IgD-negative memory B cell (primary cell): ENCODE measurements around the gene MYO18A. TPM values are rescaled to one million over a fixed set of nuclear protein-coding genes. Genes with fewer than 3 reads are reported as not detected.
"Not testable (repeated sequence)": the region's sequence is repeated elsewhere in the genome, so short reads cannot be mapped to it uniquely, and the experiment has no call there.

Experiments used
- H3K27ac Mint-ChIP-seq, 3 donors: one replicate each; pipeline ENCODE4 v1.8.0; 2020 to 2022; ENCODE audit warnings: mild to moderate bottlenecking in 3 of 3, mixed read lengths in 3 of 3, moderate library complexity in 1 of 3
- H3K27me3 Mint-ChIP-seq: one replicate; pipeline ENCODE4 v1.8.0; 2021; ENCODE audit warnings: mixed read lengths
- H3K36me3 Mint-ChIP-seq: one replicate; pipeline ENCODE4 v1.8.0; 2020; ENCODE audit warnings: mild to moderate bottlenecking, mixed read lengths
- H3K4me1 Mint-ChIP-seq, 3 donors: one replicate each; pipeline ENCODE4 v1.8.0; 2020 to 2022; ENCODE audit warnings: mixed read lengths in 3 of 3, mild to moderate bottlenecking in 1 of 3
- H3K4me3 Mint-ChIP-seq, 4 donors: one replicate each; pipeline ENCODE4 v1.8.0; 2020 to 2022; ENCODE audit warnings: mild to moderate bottlenecking in 4 of 4, mixed read lengths in 4 of 4, moderate library complexity in 3 of 4
- H3K9me3 Mint-ChIP-seq, 3 donors: one replicate each; pipeline ENCODE4 v1.8.0; 2020 to 2021; ENCODE audit warnings: mixed read lengths in 3 of 3, mild to moderate bottlenecking in 1 of 3
- polyA plus RNA-seq: library from polyadenylated mRNA; unstranded; fragments of 300-500 nt; fragmentation: Illumina TruSeq; gene quantifications from one replicate; pipeline ENCODE4 v1.2.3, GENCODE V29; 2021

The MYO18A gene
- polyA plus RNA-seq, 1 donor from 2014 or later: 39.6 TPM

DNA sequence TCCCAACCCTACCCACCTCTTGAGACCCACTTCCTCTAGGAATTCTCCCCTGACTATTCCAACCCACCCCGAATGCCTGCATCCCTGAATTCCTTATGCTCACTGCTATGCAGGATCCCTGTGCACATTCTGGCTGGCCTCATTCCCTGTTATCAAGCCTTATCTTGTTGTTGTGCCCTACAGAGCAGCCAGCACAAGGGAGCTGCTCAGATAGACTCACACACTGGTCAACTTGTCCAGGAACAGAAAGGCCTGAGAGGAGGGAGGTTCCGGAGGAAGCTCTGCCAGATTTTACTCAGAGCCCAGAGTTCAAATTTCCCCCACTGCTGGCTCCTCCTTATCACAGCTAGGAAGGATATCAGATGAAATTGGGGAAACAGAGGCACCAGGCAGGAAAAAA is 24.8 kb upstream of the MYO18A start:
- Mint-ChIP-seq H3K9me3 (no peaks in the 10 kb centered on the region), H3K27ac (no peak overlapping the region), H3K4me3 (no peak overlapping the region), H3K4me1 (peaks cover 0 to 2% (median 0%) of the 10 kb centered on the region in 3 donors), H3K36me3 (no peaks in the 10 kb centered on the region), H3K27me3 (peaks cover 1% of the 10 kb centered on the region)

DNA sequence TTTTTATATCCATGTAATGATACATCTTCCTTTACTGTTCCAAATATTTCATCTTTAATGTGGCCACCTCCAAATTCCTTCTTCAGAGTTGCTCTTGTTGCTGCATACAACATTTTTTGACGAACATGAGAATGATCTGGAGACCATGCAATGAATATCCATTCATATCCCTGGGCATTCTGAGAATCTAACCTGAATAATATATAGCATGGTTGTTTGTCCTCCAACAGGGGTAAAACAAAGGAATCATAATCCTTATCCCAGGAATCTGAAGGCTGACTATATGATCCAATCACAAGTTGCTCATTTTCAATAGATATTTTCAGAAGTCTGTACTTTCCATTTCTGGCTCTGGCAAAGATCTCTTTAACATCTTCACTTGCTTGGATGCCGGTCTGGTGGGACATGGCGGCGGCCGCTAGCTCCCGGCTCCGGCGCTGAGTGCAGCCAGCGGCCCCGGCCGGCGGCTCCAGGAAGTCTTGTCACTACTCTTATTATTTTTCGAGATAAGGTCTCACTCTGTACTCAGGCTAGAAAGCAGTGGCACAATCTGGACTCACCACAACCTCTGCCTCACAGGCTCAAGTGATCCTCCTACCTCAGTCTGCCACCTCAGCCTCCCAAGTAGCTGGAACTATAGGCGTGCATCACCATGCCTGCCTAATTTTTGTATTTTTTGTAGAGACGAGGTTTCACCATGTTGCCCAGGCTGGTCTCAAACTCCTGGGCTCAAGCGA is 24.0 kb upstream of the MYO18A start:
- H3K27me3 Mint-ChIP-seq, H3K36me3 Mint-ChIP-seq, H3K4me3 Mint-ChIP-seq, H3K4me1 Mint-ChIP-seq, H3K27ac Mint-ChIP-seq, H3K9me3 Mint-ChIP-seq: not testable (repeated sequence)

DNA sequence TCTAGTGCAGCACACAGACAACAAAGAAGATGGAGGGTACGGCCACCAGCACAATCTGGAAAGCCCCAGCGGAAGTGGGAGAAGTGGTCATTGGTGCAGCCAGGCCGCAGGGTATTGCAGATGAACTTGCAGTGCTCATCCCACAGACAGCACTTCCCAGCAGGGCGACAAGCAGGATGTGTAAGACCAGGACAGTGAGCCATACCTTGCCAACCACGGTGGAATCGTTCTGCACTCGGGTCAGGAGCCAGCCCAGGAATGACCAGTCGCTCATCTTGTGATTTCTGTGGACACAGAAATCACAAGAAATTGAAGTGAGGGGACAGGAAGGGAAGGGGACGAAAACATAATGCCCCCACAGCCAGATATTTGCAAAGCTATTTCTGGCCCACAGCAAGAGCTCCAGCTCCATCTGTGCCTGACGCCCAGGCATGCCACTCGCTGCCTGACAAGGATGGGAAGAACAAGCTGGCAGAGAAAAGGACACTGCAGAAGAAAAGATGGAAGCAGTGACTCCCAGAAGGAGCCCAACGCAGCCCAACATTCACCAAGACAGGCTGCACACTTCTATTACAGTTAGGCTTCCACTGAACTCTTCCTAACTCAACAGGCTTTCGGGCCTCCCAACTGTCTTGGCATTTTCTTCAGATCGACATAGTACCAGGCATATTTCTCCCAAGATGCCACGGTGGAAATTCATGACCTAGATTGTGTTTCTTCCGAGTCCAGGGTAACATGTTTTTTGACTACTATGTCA is 17.5 kb upstream of the MYO18A start:
- H3K4me3 Mint-ChIP-seq: no peak overlapping the region
- no peaks in the 10 kb centered on the region for H3K27me3 Mint-ChIP-seq
- no peak overlapping the region for H3K27ac Mint-ChIP-seq
- peaks cover 14 to 18% (median 17%) of the 10 kb centered on the region in 3 donors for H3K4me1 Mint-ChIP-seq
- no peaks in the 10 kb centered on the region for H3K36me3 Mint-ChIP-seq
- H3K9me3 Mint-ChIP-seq: no peaks in the 10 kb centered on the region

- no peaks in the 10 kb centered on the region for H3K27me3 Mint-ChIP-seq
These were observed 16.7 kb upstream of the MYO18A start for GRCh38 chr17:29196769-29197515.

DNA sequence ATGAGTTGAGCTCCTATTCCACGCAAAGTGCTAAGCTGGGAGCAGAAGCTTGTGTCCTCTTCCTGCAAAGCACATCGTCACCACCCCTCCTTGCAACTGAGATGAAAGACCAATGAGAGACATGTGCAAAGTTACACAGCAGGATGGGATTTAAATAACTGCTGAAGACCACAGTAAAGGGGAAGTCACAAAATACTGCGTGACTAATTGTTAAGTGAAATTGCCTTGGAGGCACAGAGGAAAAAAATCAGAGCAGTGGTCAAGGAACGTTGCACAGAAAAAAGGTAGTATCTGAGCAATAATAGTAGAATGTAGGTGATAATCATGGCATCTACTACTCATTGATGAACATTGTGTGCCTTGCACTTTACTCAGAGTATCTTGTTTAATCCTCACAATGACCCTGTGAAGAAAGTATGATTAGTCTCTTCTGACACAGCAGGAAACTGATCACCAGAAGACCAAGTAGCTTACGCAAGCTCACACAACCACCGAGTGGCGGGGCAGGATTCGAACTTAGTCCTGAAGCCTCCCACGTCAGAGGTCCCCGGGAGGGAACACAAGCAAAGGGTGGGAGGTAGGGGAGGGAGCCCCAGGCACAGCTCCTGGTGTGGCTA is 15.4 kb upstream of the MYO18A start:
- Mint-ChIP-seq H3K27me3 (peaks cover 1% of the 10 kb centered on the region), H3K9me3 (no peaks in the 10 kb centered on the region), H3K4me3 (peak overlapping the region; percentile 0 to 89 (median 61)), H3K36me3 (no peaks in the 10 kb centered on the region), H3K27ac (peak overlapping the region in 2 of 3 donors; percentile 5 to 59), H3K4me1 (peaks cover 14 to 18% (median 17%) of the 10 kb centered on the region in 3 donors)

More at GRCh38 chr17:29196769-29197515, 16.7 kb upstream of the MYO18A start:
- Mint-ChIP-seq H3K36me3 (no peaks in the 10 kb centered on the region), H3K4me3 (no peak overlapping the region), H3K27ac (no peak overlapping the region), H3K9me3 (no peaks in the 10 kb centered on the region), H3K4me1 (peaks cover 14 to 18% (median 17%) of the 10 kb centered on the region in 3 donors)

DNA sequence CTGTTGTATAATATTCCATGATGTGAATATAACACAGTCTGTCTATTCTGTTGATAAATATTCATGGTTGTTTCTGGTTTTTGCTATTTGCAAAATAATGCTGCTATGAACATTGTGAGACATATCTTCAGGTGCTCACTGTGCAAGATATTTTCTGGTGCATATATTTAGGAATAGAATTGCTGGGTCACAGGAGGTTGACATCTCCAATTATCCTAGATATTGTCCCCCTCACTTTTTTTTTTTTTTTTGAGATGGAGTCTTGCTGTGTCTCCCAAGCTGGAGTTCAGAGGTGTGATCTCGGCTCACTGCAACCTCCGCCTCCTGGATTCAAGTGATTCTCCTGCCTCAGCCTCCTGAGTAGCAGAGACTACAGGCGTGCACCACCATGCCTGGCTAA is 14.5 kb upstream of the MYO18A start:
- peak overlapping the region in 1 of 4 donors; percentile 89 for H3K4me3 Mint-ChIP-seq
- no peaks in the 10 kb centered on the region for H3K9me3 Mint-ChIP-seq
- H3K4me1 Mint-ChIP-seq: peaks cover 14 to 18% (median 15%) of the 10 kb centered on the region in 3 donors
- no peak overlapping the region for H3K27ac Mint-ChIP-seq
- H3K27me3 Mint-ChIP-seq: peaks cover 3% of the 10 kb centered on the region
- no peaks in the 10 kb centered on the region for H3K36me3 Mint-ChIP-seq

DNA sequence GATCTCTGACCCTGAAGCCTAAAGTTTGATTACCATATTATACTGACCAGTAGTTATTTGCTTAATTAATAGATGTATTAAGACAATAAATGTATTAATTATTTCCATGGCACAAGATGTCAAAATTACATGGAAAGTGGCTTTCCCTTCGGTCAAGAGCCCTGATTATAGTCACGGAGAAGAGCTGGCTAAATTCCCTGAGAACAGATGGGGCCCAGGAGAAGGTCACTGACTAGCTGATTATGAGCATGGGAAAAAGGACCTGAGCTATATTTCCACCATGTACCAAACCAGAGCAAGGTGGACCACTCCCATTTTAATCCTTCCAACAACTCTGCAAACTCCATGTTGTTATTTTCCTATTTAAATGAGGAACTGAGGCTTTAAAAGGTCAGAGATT is 12.9 kb upstream of the MYO18A start:
- H3K4me3 Mint-ChIP-seq: no peak overlapping the region
- H3K36me3 Mint-ChIP-seq: no peaks in the 10 kb centered on the region
- no peaks in the 10 kb centered on the region for H3K9me3 Mint-ChIP-seq
- H3K4me1 Mint-ChIP-seq: peaks cover 14 to 17% (median 15%) of the 10 kb centered on the region in 3 donors
- H3K27me3 Mint-ChIP-seq: peaks cover 4% of the 10 kb centered on the region
- no peak overlapping the region for H3K27ac Mint-ChIP-seq

DNA sequence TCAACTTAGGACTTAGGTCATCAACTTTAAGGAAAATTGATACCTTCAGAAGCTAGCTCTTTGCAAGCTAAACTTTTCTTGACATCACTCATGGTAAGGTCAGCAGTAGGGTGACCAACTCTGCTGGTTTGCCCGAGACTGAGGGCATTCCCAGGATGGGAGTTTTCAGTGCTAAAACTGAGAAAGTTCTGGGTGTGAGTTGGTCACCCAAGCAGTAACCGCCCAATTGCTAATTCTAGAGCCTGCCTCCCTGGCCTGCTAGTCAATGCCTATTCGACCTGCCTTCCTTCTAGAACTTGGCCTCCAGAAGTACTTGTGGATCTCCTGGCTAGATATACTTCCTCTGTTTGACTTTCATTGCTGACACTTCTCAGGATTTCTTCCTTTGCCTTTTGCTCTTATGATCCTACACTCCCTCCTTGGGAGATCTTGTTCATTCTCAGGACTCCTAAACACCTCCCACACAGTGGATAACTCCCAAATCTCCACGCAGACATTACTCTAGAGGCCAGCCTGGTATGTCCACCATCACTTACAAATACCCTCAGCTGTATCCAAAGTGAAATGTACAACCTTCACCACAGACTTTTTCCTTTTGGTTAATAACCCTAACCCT is 10.5 kb upstream of the MYO18A start:
- H3K9me3 Mint-ChIP-seq: no peaks in the 10 kb centered on the region
- peak overlapping the region in 1 of 3 donors; percentile 91 for H3K27ac Mint-ChIP-seq
- peaks cover 6 to 8% (median 7%) of the 10 kb centered on the region in 3 donors for H3K4me1 Mint-ChIP-seq
- peaks cover 4% of the 10 kb centered on the region for H3K27me3 Mint-ChIP-seq
- H3K4me3 Mint-ChIP-seq: no peak overlapping the region
- no peaks in the 10 kb centered on the region for H3K36me3 Mint-ChIP-seq

- Mint-ChIP-seq H3K9me3 (no peaks in the 10 kb centered on the region), H3K27ac (no peak overlapping the region), H3K27me3 (peaks cover 4% of the 10 kb centered on the region), H3K4me1 (peaks cover 0 to 1% (median under 1%) of the 10 kb centered on the region in 3 donors), H3K36me3 (no peaks in the 10 kb centered on the region), H3K4me3 (no peak overlapping the region)
These were observed 9.8 kb upstream of the MYO18A start for GRCh38 chr17:29190039-29190438.

DNA sequence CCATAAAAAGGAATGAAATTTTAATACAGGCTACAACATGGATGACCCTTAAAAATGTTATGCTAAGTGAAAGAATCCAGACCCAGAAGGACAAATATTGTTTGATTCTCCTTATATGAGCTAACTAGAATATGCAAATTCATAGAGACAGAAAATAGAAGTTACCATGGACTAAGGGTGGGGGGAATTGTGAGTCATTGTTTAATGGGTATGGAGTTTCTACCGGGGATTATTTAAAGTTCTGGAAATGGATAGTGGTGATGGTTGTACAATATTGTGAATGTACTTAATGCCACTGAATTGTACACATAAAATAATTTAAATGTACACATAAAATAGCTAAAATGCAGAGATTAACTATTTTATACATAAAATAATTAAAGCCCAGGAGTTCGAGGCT is 9.2 kb upstream of the MYO18A start:
- Mint-ChIP-seq H3K27me3 (peaks cover 4% of the 10 kb centered on the region), H3K4me3 (no peak overlapping the region), H3K27ac (no peak overlapping the region), H3K9me3 (no peaks in the 10 kb centered on the region), H3K36me3 (no peaks in the 10 kb centered on the region), H3K4me1 (no peaks in the 10 kb centered on the region)

DNA sequence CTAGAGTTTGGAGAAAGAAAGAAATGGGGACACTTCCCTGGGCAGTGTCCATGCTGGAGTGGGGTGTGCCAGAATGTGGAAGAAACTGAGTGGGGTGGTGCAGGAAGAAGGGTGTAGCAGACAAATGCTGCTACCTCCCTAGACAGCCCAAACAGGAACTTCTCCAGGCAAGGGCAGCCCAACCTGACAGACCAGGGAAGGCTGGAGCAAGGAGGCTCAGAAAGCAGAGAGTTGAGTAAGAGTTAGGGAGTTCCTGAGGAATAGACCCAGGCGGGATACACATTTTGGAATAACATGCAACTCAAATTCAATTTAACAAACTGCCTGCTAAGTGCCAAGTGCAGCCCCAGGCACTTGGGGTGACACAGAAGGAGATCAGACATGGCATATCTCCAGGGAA is 1.0 kb upstream of the MYO18A start:
- Mint-ChIP-seq H3K4me3 (peak overlapping the region in 2 of 4 donors; percentile 44 to 65), H3K4me1 (peaks cover 5 to 12% (median 11%) of the 10 kb centered on the region in 3 donors), H3K36me3 (no peaks in the 10 kb centered on the region), H3K9me3 (no peaks in the 10 kb centered on the region), H3K27ac (peak overlapping the region in 1 of 3 donors; percentile 83), H3K27me3 (no peaks in the 10 kb centered on the region)

DNA sequence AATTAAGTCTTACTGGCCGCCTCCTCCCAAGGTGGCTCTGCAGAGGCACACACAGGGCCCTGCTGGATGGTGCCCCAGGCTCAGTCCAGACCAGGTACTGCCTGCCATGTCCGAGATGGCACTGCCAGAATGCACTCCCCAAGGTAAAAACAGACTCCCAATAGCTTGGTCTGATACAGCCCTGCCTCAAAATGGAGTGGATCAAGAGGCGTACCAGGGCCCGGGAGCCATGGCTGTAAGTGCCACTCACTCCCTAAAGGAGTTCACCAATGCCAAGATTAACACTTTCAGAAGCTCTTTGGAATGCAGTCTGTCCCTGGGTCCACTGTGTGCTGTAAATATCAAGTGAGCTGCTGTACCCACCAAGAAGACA is 576 bp upstream of the MYO18A start:
- Mint-ChIP-seq H3K9me3 (no peaks in the 10 kb centered on the region), H3K4me3 (peak overlapping the region; percentile 54 to 65 (median 58)), H3K4me1 (peaks cover 8 to 17% (median 15%) of the 10 kb centered on the region in 3 donors), H3K36me3 (no peaks in the 10 kb centered on the region), H3K27ac (peak overlapping the region in 2 of 3 donors; percentile 73 to 83), H3K27me3 (no peaks in the 10 kb centered on the region)

DNA sequence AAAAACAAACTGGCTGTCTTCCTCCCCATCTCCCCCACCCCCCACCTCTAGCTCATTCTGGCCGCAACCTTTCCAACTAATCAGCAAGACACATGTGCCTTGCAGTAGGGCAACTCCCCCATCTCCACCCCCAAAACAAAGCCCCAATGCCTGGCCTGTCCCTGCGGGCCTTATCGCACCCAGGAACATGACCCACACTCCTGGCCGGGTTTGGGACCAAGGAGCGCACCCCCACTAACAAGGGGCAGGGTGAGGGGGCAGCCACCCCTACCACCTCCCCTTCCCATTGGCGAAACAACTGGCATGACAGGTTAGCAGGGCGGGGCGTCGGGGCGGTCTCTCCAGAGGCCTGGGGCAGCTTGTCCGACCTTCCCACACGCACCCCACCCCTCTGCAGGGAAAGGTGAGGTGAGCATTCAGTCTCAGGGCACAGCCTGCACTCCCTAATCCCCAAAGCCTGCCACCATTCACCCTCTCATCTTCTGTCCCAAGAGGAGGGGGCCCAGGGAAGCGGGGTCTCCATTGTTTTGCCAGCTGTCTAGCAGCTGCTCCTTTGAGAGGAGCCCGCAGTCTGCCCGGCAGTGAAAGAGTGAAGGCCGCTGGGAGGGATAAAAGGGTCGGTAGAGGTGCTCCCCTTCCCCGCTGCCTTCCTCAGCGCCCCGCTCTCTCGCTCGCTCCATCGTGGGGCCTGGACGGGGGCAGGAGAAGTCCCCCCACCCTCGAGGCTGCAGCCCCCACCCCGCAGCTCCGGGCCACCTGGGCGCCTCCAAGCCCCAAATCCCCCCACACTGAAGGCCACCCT is 765 bp downstream of the MYO18A start:
- Mint-ChIP-seq H3K27ac (no peak overlapping the region), H3K4me1 (peaks cover 8 to 17% (median 15%) of the 10 kb centered on the region in 3 donors), H3K27me3 (no peaks in the 10 kb centered on the region), H3K9me3 (no peaks in the 10 kb centered on the region), H3K36me3 (no peaks in the 10 kb centered on the region), H3K4me3 (peak overlapping the region; percentile 38 to 85 (median 80))
